GM18508 (cell line): Measurements from ENCODE around the gene HS3ST2.

ENCODE experiments used
- ATAC-seq: cut with Tn5 transposase; IDR thresholded peaks from one replicate; pipeline ENCODE4 v1.9.1; 2021; ENCODE audit warnings: moderate number of reproducible peaks; ENCODE audit not compliant: insufficient read depth, unreplicated experiment

Gene HS3ST2

GRCh38 chr16:22813948-22814710 is at the start of gene HS3ST2:
HS3ST2 (plus strand) TSS chr16:22814162; CDS start chr16:22814611, 449 bp downstream.
- ATAC-seq, result no peak

GRCh38 chr16:22764662-22765327 is 49.2 kb upstream of the HS3ST2 start:
- ATAC-seq, result no peak

GRCh38 chr16:22765479-22765878 is 48.5 kb upstream of the HS3ST2 start:
- ATAC-seq, result no peak

GRCh38 chr16:22770866-22771265 is 43.1 kb upstream of the HS3ST2 start:
- ATAC-seq, result no peak

GRCh38 chr16:22771551-22771950 is 42.4 kb upstream of the HS3ST2 start:
- ATAC-seq, result no peak

GRCh38 chr16:22775220-22775922 is 38.6 kb upstream of the HS3ST2 start:
- no peak for ATAC-seq

GRCh38 chr16:22781480-22781879 is 32.5 kb upstream of the HS3ST2 start:
- no peak for ATAC-seq

GRCh38 chr16:22782314-22782713 is 31.6 kb upstream of the HS3ST2 start:
- ATAC-seq, result no peak

- ATAC-seq, result no peak
Observed at GRCh38 chr16:22784690-22785214, 29.2 kb upstream of the HS3ST2 start.

GRCh38 chr16:22785552-22785951 is 28.4 kb upstream of the HS3ST2 start:
- ATAC-seq, result no peak

- ATAC-seq, result no peak
Observed at GRCh38 chr16:22786284-22786683, 27.7 kb upstream of the HS3ST2 start.

- no peak for ATAC-seq
Observed at GRCh38 chr16:22786691-22787090, 27.3 kb upstream of the HS3ST2 start.

GRCh38 chr16:22787466-22788192 is 26.3 kb upstream of the HS3ST2 start:
- no peak for ATAC-seq

- ATAC-seq, result no peak
Observed at GRCh38 chr16:22788193-22788530, 25.8 kb upstream of the HS3ST2 start.

- ATAC-seq, result no peak
Observed at GRCh38 chr16:22789281-22789945, 24.5 kb upstream of the HS3ST2 start.

GRCh38 chr16:22797551-22797950 is 16.4 kb upstream of the HS3ST2 start:
- ATAC-seq, result no peak

- no peak for ATAC-seq
Observed at GRCh38 chr16:22799113-22799512, 14.8 kb upstream of the HS3ST2 start.

- no peak for ATAC-seq
Observed at GRCh38 chr16:22804893-22805292, 9.1 kb upstream of the HS3ST2 start.

GRCh38 chr16:22805326-22805725 is 8.6 kb upstream of the HS3ST2 start:
- no peak for ATAC-seq

- ATAC-seq, result no peak
Observed at GRCh38 chr16:22806811-22807210, 7.2 kb upstream of the HS3ST2 start.
